HEK293 (cell line): Measurements from ENCODE around the gene BMF.

ENCODE experiments used
- BCL11A ChIP-seq: fragments of 450-650 bp; formaldehyde crosslinking; IDR thresholded peaks from 2 replicates; pipeline ENCODE4 v1.5.1; 2016; ENCODE audit warnings: low read depth, missing biosample characterization, missing genetic modification characterization
- GLI4 ChIP-seq: fragments of 450-650 bp; formaldehyde crosslinking; IDR thresholded peaks from 2 replicates; pipeline ENCODE4 v1.5.1; 2016; ENCODE audit warnings: missing biosample characterization, missing genetic modification characterization
- KLF16 ChIP-seq: fragments of 450-650 bp; formaldehyde crosslinking; IDR thresholded peaks from 2 replicates; pipeline ENCODE4 v1.5.1; 2017; ENCODE audit warnings: missing biosample characterization, missing genetic modification characterization
- RBAK ChIP-seq: fragments of 450-650 bp; formaldehyde crosslinking; IDR thresholded peaks from 2 replicates; pipeline ENCODE4 v1.5.1; 2016; ENCODE audit warnings: missing biosample characterization, missing genetic modification characterization
- REPIN1 ChIP-seq: fragments of 450-650 bp; formaldehyde crosslinking; IDR thresholded peaks from 2 replicates; pipeline ENCODE4 v1.5.1; 2017; ENCODE audit warnings: missing biosample characterization, missing genetic modification characterization, low read depth
- SP2 ChIP-seq: fragments of 450-650 bp; formaldehyde crosslinking; IDR thresholded peaks from 2 replicates; pipeline ENCODE4 v1.5.1; 2016; ENCODE audit warnings: missing biosample characterization, missing genetic modification characterization
- YY1 ChIP-seq: fragments of 450-650 bp; formaldehyde crosslinking; IDR thresholded peaks from 2 replicates; pipeline ENCODE4 v1.5.1; 2018; ENCODE audit warnings: missing biosample characterization, missing genetic modification characterization
- ZNF274 ChIP-seq, 2 experiments: fragments of 200-500 bp in 1 of 2; fragments of 450-650 bp in 1 of 2; sonication (Bioruptor generic) in 1 of 2; formaldehyde crosslinking in 1 of 2; IDR thresholded peaks; 2 replicates each; pipeline versions ENCODE4 v1.5.1 to v1.6.1; 2014 to 2016; ENCODE audit warnings: borderline replicate concordance in 1 of 2, inconsistent platforms in 1 of 2, low read length in 1 of 2, missing biosample characterization in 1 of 2, missing genetic modification characterization in 1 of 2
- ZNF423 ChIP-seq: fragments of 450-650 bp; formaldehyde crosslinking; IDR thresholded peaks from 2 replicates; pipeline ENCODE4 v1.5.1; 2016; ENCODE audit warnings: missing biosample characterization, missing genetic modification characterization
- ZNF664 ChIP-seq: fragments of 450-650 bp; formaldehyde crosslinking; IDR thresholded peaks from 2 replicates; pipeline ENCODE4 v1.5.1; 2016; ENCODE audit warnings: missing biosample characterization, missing genetic modification characterization
- ZNF830 ChIP-seq: fragments of 450-650 bp; IDR thresholded peaks from 2 replicates; pipeline ENCODE4 v1.5.0; 2018; ENCODE audit warnings: missing biosample characterization, missing genetic modification characterization, low read depth, mild to moderate bottlenecking, moderate library complexity
- TF ChIP-seq, protein P1 (sequence below): fragments of 450-650 bp; formaldehyde crosslinking; IDR thresholded peaks from 2 replicates; pipeline ENCODE4 v1.5.1; 2016; ENCODE audit warnings: missing biosample characterization, missing genetic modification characterization
- TF ChIP-seq, protein P2 (sequence below): fragments of 450-650 bp; formaldehyde crosslinking; conservative IDR thresholded peaks from 2 replicates; pipeline ENCODE4 v1.5.1; 2016; ENCODE audit warnings: low read depth, missing biosample characterization, missing genetic modification characterization
- TF ChIP-seq, protein P3 (sequence below): fragments of 450-650 bp; formaldehyde crosslinking; IDR thresholded peaks from 2 replicates; pipeline ENCODE4 v1.5.1; 2016; ENCODE audit warnings: missing biosample characterization, missing genetic modification characterization

DNA sequence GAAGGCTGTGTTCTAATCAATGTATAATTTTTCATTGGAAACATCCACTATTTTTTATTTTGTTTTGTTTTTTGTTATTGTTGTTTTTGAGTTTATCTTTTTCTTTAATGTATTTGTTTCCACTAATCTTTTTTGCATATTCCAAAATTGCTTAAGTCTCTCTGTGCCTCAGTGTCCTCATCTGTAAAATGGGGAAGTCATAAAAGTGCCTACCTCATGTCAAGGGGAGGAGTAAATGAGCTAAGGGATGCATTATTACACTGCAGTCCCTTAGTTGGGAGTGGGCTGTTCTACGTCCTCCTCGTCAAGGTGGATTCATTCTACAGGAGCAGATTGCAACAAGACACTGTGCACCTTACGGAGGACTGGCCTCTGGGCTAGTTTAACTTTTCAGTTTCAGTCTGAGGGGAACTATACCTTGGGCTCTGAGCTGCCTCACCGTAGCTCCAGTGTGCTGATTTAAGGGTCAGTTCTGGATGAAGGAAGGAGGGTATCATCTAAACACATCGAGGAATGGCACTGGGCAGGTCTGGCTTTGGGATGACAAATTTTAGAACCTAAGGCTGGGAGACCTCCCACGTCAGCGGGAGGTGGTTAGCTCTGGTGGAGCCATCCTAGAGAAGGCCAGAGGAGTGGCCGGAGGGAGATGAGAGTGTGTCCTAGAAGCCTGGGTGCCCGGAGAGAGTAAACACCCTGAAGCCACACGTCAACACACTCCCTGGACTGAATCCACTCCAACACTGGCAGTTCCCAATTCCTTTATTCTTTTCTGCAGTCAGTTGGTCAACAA is 64.6 kb downstream of the BMF start:
- TF ChIP-seq, protein P1, sequence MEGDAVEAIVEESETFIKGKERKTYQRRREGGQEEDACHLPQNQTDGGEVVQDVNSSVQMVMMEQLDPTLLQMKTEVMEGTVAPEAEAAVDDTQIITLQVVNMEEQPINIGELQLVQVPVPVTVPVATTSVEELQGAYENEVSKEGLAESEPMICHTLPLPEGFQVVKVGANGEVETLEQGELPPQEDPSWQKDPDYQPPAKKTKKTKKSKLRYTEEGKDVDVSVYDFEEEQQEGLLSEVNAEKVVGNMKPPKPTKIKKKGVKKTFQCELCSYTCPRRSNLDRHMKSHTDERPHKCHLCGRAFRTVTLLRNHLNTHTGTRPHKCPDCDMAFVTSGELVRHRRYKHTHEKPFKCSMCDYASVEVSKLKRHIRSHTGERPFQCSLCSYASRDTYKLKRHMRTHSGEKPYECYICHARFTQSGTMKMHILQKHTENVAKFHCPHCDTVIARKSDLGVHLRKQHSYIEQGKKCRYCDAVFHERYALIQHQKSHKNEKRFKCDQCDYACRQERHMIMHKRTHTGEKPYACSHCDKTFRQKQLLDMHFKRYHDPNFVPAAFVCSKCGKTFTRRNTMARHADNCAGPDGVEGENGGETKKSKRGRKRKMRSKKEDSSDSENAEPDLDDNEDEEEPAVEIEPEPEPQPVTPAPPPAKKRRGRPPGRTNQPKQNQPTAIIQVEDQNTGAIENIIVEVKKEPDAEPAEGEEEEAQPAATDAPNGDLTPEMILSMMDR = no peak
- no peak for TF ChIP-seq GLI4 (tag by site-specific recombination)
- TF ChIP-seq ZNF664 (tag by site-specific recombination) = no peak
- no peak for TF ChIP-seq ZNF830
- TF ChIP-seq, protein P2, sequence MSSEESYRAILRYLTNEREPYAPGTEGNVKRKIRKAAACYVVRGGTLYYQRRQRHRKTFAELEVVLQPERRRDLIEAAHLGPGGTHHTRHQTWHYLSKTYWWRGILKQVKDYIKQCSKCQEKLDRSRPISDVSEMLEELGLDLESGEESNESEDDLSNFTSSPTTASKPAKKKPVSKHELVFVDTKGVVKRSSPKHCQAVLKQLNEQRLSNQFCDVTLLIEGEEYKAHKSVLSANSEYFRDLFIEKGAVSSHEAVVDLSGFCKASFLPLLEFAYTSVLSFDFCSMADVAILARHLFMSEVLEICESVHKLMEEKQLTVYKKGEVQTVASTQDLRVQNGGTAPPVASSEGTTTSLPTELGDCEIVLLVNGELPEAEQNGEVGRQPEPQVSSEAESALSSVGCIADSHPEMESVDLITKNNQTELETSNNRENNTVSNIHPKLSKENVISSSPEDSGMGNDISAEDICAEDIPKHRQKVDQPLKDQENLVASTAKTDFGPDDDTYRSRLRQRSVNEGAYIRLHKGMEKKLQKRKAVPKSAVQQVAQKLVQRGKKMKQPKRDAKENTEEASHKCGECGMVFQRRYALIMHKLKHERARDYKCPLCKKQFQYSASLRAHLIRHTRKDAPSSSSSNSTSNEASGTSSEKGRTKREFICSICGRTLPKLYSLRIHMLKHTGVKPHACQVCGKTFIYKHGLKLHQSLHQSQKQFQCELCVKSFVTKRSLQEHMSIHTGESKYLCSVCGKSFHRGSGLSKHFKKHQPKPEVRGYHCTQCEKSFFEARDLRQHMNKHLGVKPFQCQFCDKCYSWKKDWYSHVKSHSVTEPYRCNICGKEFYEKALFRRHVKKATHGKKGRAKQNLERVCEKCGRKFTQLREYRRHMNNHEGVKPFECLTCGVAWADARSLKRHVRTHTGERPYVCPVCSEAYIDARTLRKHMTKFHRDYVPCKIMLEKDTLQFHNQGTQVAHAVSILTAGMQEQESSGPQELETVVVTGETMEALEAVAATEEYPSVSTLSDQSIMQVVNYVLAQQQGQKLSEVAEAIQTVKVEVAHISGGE (tag by site-specific recombination) = no peak
- no peak for TF ChIP-seq RBAK (tag by site-specific recombination)
- no peak for TF ChIP-seq YY1
- no peak for TF ChIP-seq KLF16 (tag by site-specific recombination)
- no peak for TF ChIP-seq SP2
- TF ChIP-seq BCL11A (tag by site-specific recombination) = no peak
- TF ChIP-seq, protein P3, sequence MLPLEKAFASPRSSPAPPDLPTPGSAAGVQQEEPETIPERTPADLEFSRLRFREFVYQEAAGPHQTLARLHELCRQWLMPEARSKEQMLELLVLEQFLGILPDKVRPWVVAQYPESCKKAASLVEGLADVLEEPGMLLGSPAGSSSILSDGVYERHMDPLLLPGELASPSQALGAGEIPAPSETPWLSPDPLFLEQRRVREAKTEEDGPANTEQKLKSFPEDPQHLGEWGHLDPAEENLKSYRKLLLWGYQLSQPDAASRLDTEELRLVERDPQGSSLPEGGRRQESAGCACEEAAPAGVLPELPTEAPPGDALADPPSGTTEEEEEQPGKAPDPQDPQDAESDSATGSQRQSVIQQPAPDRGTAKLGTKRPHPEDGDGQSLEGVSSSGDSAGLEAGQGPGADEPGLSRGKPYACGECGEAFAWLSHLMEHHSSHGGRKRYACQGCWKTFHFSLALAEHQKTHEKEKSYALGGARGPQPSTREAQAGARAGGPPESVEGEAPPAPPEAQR (tag by site-specific recombination) = no peak
- TF ChIP-seq ZNF274 (IDR thresholded peaks at IDR 0.05; ENCODE audit: low read length) = no peak
- no peak for TF ChIP-seq ZNF274 (tag by site-specific recombination; IDR thresholded peaks at IDR 0.05; ENCODE audit: borderline replicate concordance)
- TF ChIP-seq REPIN1 (tag by site-specific recombination) = no peak
- no peak for TF ChIP-seq ZNF423 (tag by site-specific recombination)
